OCI-LY7 (cell line): ENCODE data around the gene C6orf15. TPM values are rescaled to one million over a fixed set of nuclear protein-coding genes. Genes with fewer than 3 reads are reported as not detected.

Experiments used
- BruUV-seq: library from RNA; stranded (reverse); fragments of 400-500 nt; replicated peaks from 2 replicates; lab custom pipeline; 2021; lab: Mats Ljungman, UMichigan
- CTCF ChIA-PET: fragments of 300-600 bp; sonication (Branson Sonifier 250); formaldehyde crosslinking; loops from one replicate; lab custom pipeline; 2022; ENCODE audit warnings: antibody characterized with exemption; ENCODE audit not compliant: unreplicated experiment; lab: Charles Lee
- POLR2A ChIA-PET: fragments of 300-600 bp; sonication (Branson Sonifier 250); formaldehyde crosslinking; loops from one replicate; lab custom pipeline; 2022; ENCODE audit warnings: antibody characterized with exemption; lab: Charles Lee
- DNase-seq: peaks from one replicate; pipeline ENCODE4 v3.0.0-alpha.2; 2015; ENCODE audit warnings: low spot score
- H2AFZ ChIP-seq: fragments of 200-600 bp; sonication (generic), shearing (Covaris generic); 2 replicates; pipeline ENCODE4 v1.6.1; 2014; ENCODE audit warnings: mild to moderate bottlenecking, antibody characterized with exemption, low read length, moderate library complexity
- H3K27ac ChIP-seq: fragments of 200-600 bp; sonication (generic); 2 replicates; pipeline ENCODE4 v1.5.1; 2014; ENCODE audit warnings: mixed run types, low read depth, mild to moderate bottlenecking, moderate library complexity, low read length, inconsistent platforms; ENCODE audit not compliant: poor library complexity, severe bottlenecking
- H3K36me3 ChIP-seq: fragments of 200-600 bp; sonication (generic); 2 replicates; pipeline ENCODE4 v1.6.1; 2014; ENCODE audit warnings: mild to moderate bottlenecking, antibody characterized with exemption, low read length, moderate library complexity, mixed read lengths; ENCODE audit not compliant: insufficient read depth
- H3K4me1 ChIP-seq: fragments of 200-600 bp; sonication (generic); 2 replicates; pipeline ENCODE4 v1.5.1; 2014; ENCODE audit warnings: mild to moderate bottlenecking, low read length; ENCODE audit not compliant: insufficient read depth, poor library complexity, severe bottlenecking
- H3K4me2 ChIP-seq: fragments of 200-600 bp; sonication (generic); 2 replicates; pipeline ENCODE4 v1.6.1; 2014; ENCODE audit warnings: mild to moderate bottlenecking, low read length
- H3K4me3 ChIP-seq: fragments of 200-600 bp; sonication (generic); 2 replicates; pipeline ENCODE4 v1.5.1; 2014; ENCODE audit warnings: mild to moderate bottlenecking, low read depth, low read length; ENCODE audit not compliant: poor library complexity, severe bottlenecking
- H3K79me2 ChIP-seq: fragments of 200-600 bp; sonication (generic); 2 replicates; pipeline ENCODE4 v1.6.1; 2016; ENCODE audit warnings: low read depth, mild to moderate bottlenecking, low read length, moderate library complexity, mixed read lengths; ENCODE audit not compliant: insufficient read depth
- H3K9me2 ChIP-seq: fragments of 200-600 bp; sonication (generic); 2 replicates; pipeline ENCODE4 v1.6.1; 2016; ENCODE audit warnings: mild to moderate bottlenecking, low read length, mixed read lengths; ENCODE audit not compliant: insufficient read depth
- H3K9me3 ChIP-seq: fragments of 200-600 bp; sonication (generic); 2 replicates; pipeline ENCODE4 v1.6.1; 2014; ENCODE audit warnings: mild to moderate bottlenecking, mixed run types, low read length, mixed read lengths
- H4K20me1 ChIP-seq: fragments of 200-600 bp; sonication (generic); 2 replicates; pipeline ENCODE4 v1.6.1; 2014; ENCODE audit warnings: mild to moderate bottlenecking, antibody characterized with exemption, low read length, moderate library complexity, mixed read lengths; ENCODE audit not compliant: insufficient read depth
- CTCF ChIP-seq: fragments of 200-600 bp; sonication (generic); conservative IDR thresholded peaks from 2 replicates; pipeline ENCODE4 v1.5.1; 2014; ENCODE audit warnings: mild to moderate bottlenecking, antibody characterized with exemption, low read length, moderate library complexity, mixed read lengths
- EZH2phosphoT487 ChIP-seq: fragments of 200-600 bp; sonication (generic); IDR thresholded peaks from 2 replicates; pipeline ENCODE4 v1.6.1; 2018; ENCODE audit warnings: low read depth, borderline replicate concordance, mild to moderate bottlenecking, mixed run types, antibody characterized with exemption, low read length, moderate library complexity, mixed read lengths
- intact Hi-C: fragments of 100-400 bp; cut with micrococcal nuclease; formaldehyde crosslinking; loops from one replicate; pipeline ENCODE4 v1.10.0; 2022; ENCODE audit not compliant: unreplicated experiment
- total RNA-seq, 2 experiments: library from RNA; depleted of rRNA in 1 of 2; stranded (reverse); fragments of >200 nt in 1 of 2; shearing (Covaris generic) in 1 of 2; gene quantifications; 2 replicates each; pipeline ENCODE4 v1.2.3, GENCODE V29; 2014 to 2022

The C6orf15 gene
- total RNA-seq, 2 experiments from 2014 or later: not detected

DNA sequence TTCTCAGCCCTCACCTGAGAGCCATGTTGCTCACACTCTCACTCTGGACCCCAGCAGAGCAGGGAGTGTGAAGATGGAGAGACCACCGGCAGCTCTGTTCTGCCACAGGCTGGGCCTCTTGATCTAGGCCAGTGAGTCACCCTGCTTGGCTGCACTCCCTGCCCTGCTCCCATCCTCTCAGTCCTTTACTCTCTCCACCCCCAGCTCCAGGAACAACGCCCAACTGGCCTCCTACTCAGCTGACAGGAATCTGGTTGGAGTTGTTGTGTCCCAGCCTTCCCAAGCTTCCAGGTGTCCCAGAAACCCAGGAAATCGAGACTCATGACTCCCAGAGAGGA, 2.1 kb upstream of the C6orf15 start, which contains the start of gene PSORS1C1:
PSORS1C1 (plus strand) TSS at position 260 of the 338 bp plus-strand sequence. CDS start 14,833 bp downstream, outside the sequence.
- no TSS peak for BruUV-seq
- ChIA-PET CTCF (no interaction called here), POLR2A (no interaction called here)
- no peak for DNase-seq
- no peaks in the 10 kb centered on the region for H3K36me3 ChIP-seq
- H3K4me1 ChIP-seq: no peaks in the 10 kb centered on the region
- H3K27ac ChIP-seq: no peak within 1 kb of the TSS
- H3K9me2 ChIP-seq: no peaks in the 10 kb centered on the region
- no peak within 1 kb of the TSS for H3K4me2 ChIP-seq
- no peaks in the 10 kb centered on the region for H3K9me3 ChIP-seq
- no peaks in the 10 kb centered on the region for H4K20me1 ChIP-seq
- no peaks in the 10 kb centered on the region for H3K79me2 ChIP-seq
- intact Hi-C loops: no loop called here
- no peak within 1 kb of the TSS for H3K4me3 ChIP-seq
- H2AFZ ChIP-seq: no peak within 1 kb of the TSS
- TF ChIP-seq CTCF (no peak), EZH2phosphoT487 (no peak)

- BruUV-seq: no TSS peak
- POLR2A ChIA-PET: no interaction called here
- Histone ChIP-seq H3K4me1 (no peaks in the 10 kb centered on the region), H4K20me1 (no peaks in the 10 kb centered on the region), H3K4me2 (no peak overlapping the region), H3K4me3 (no peak overlapping the region), H3K27ac (no peak overlapping the region), H3K79me2 (no peaks in the 10 kb centered on the region), H2AFZ (no peak overlapping the region), H3K36me3 (no peaks in the 10 kb centered on the region), H3K9me3 (no peaks in the 10 kb centered on the region), H3K9me2 (no peaks in the 10 kb centered on the region)
- CTCF ChIA-PET: no interaction called here
- intact Hi-C loops: no loop called here
- TF ChIP-seq EZH2phosphoT487 (no peak), CTCF (no peak)
- no peak for DNase-seq
These were observed 1.6 kb upstream of the C6orf15 start for GRCh38 chr6:31113861-31114540.

GRCh38 chr6:31111712-31112111, 663 bp downstream of the C6orf15 start:
- CTCF ChIA-PET: no interaction called here
- no peak for DNase-seq
- H2AFZ ChIP-seq: no peak overlapping the region
- H3K79me2 ChIP-seq: no peaks in the 10 kb centered on the region
- POLR2A ChIA-PET: no interaction called here
- TF ChIP-seq EZH2phosphoT487 (no peak), CTCF (no peak)
- H3K4me2 ChIP-seq: no peak overlapping the region
- H4K20me1 ChIP-seq: no peaks in the 10 kb centered on the region
- BruUV-seq: no TSS peak
- no peaks in the 10 kb centered on the region for H3K36me3 ChIP-seq
- H3K4me1 ChIP-seq: no peaks in the 10 kb centered on the region
- H3K4me3 ChIP-seq: no peak overlapping the region
- intact Hi-C loops: no loop called here
- no peaks in the 10 kb centered on the region for H3K9me2 ChIP-seq
- H3K27ac ChIP-seq: no peak overlapping the region
- no peaks in the 10 kb centered on the region for H3K9me3 ChIP-seq
